HEK293T (cell line): Measurements from ENCODE around the gene SYNJ2.

Experiments used
- BHLHE40 ChIP-seq: fragments of 450-650 bp; IDR thresholded peaks from 2 replicates; pipeline ENCODE4 v1.6.1; 2016; ENCODE audit warnings: mild to moderate bottlenecking, moderate library complexity, borderline replicate concordance
- CTBP1 ChIP-seq: fragments of 450-650 bp; IDR thresholded peaks from 2 replicates; pipeline ENCODE4 v1.6.1; 2016; ENCODE audit warnings: borderline replicate concordance
- ELF4 ChIP-seq: fragments of 450-650 bp; IDR thresholded peaks from 2 replicates; pipeline ENCODE4 v1.6.1; 2017; ENCODE audit warnings: antibody characterized with exemption
- FOXA1 ChIP-seq: fragments of 450-650 bp; IDR thresholded peaks from 2 replicates; pipeline ENCODE4 v1.6.1; 2016; ENCODE audit warnings: mild to moderate bottlenecking
- FOXK2 ChIP-seq: fragments of 450-650 bp; IDR thresholded peaks from 2 replicates; pipeline ENCODE4 v1.6.1; 2016; ENCODE audit warnings: mild to moderate bottlenecking
- NFRKB ChIP-seq: fragments of 450-650 bp; IDR thresholded peaks from 2 replicates; pipeline ENCODE4 v1.6.1; 2016; ENCODE audit warnings: mild to moderate bottlenecking, moderate library complexity
- SP1 ChIP-seq: fragments of 450-650 bp; IDR thresholded peaks from 2 replicates; pipeline ENCODE4 v1.6.1; 2017
- SUZ12 ChIP-seq: fragments of 450-650 bp; IDR thresholded peaks from 2 replicates; pipeline ENCODE4 v1.6.1; 2016; ENCODE audit warnings: mild to moderate bottlenecking
- ZNF384 ChIP-seq: fragments of 450-650 bp; IDR thresholded peaks from 2 replicates; pipeline ENCODE4 v1.6.1; 2016
- TF ChIP-seq, protein P1 (sequence below): fragments of 450-650 bp; IDR thresholded peaks from 2 replicates; pipeline ENCODE4 v1.6.1; 2016

DNA sequence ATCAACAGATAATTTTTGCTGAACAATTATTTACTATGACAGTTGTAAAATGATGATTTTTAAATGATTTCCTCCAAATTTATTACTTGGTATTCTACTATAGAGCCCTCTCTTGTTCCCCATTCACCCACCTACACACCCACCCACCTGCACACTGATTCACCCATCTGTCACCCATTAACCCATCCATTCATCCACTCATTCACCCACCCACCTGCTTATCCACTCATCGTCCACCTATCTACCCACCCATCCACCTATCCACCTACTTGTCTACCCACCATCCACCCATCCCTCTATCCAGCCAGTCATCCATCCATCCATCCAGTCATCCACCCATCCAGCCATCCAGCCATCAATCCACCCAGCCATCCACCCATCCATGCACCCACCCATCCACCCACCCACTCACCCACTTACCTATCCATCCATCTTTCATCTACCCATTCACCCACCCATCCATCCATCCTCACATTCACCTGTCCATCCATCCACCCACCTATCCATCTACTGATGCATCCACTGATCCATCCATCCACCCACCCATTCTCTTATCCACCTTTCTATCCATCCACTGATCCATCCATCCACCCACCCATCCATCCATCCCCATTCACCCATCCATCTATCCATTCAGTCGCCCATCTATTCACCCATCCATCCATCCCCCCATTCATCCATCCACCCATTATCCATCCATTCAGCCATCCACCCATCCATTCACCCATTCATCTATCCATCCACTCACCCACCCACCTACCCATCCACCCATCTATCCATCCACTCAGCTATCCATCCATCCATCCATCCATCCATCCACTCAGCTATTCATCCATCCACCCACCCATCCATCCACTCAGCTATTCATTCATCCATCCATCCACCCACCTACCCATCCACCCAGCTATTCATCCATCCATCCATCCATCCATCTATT is 72.0 kb downstream of the SYNJ2 start:
- TF ChIP-seq SP1: no peak
- no peak for TF ChIP-seq CTBP1
- TF ChIP-seq FOXA1: no peak
- no peak for TF ChIP-seq ELF4
- TF ChIP-seq, protein P1, sequence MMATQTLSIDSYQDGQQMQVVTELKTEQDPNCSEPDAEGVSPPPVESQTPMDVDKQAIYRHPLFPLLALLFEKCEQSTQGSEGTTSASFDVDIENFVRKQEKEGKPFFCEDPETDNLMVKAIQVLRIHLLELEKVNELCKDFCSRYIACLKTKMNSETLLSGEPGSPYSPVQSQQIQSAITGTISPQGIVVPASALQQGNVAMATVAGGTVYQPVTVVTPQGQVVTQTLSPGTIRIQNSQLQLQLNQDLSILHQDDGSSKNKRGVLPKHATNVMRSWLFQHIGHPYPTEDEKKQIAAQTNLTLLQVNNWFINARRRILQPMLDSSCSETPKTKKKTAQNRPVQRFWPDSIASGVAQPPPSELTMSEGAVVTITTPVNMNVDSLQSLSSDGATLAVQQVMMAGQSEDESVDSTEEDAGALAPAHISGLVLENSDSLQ: no peak
- TF ChIP-seq BHLHE40: no peak
- no peak for TF ChIP-seq NFRKB
- TF ChIP-seq FOXK2: no peak
- no peak for TF ChIP-seq ZNF384
- no peak for TF ChIP-seq SUZ12
